ENCODE measurements around the gene SUCO.
"Not testable (repeated sequence)": the region's sequence is repeated elsewhere in the genome, so short reads cannot be mapped to it uniquely, and the experiment has no call there.

The SUCO gene

GRCh38 chr1:172566196-172566997 lies 33.4 kb downstream of the SUCO start:
- DNase-seq = no peak

DNA sequence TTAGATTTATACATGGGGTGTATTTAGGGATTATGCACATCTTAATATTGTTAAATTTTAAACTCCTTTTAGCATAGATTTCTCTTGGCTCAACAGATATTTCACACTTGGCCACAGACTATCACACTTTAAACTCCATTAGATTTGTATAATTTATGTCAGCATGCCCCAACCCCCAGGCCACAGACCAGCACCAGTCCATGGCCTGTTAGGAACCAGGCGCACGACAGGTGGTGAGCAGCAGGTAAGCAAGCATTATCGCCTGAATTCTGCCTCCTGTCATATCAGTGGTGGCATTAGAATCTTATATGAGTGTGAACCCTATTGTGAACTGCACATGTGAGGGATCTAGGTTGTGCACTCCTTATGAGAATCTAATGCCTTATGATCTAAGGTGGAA lies 34.8 kb downstream of the SUCO start:
- no peak for DNase-seq

- no peak for DNase-seq
Measured at GRCh38 chr1:172574080-172574479, 41.1 kb downstream of the SUCO start.

- DNase-seq = no peak
Measured at GRCh38 chr1:172578586-172578985, 45.6 kb downstream of the SUCO start.

GRCh38 chr1:172581273-172581672 lies 48.3 kb downstream of the SUCO start:
- no peak for DNase-seq

- no peak for DNase-seq
Measured at GRCh38 chr1:172581779-172582178, 48.8 kb downstream of the SUCO start.

GRCh38 chr1:172582889-172583288 lies 49.9 kb downstream of the SUCO start:
- DNase-seq = no peak

DNA sequence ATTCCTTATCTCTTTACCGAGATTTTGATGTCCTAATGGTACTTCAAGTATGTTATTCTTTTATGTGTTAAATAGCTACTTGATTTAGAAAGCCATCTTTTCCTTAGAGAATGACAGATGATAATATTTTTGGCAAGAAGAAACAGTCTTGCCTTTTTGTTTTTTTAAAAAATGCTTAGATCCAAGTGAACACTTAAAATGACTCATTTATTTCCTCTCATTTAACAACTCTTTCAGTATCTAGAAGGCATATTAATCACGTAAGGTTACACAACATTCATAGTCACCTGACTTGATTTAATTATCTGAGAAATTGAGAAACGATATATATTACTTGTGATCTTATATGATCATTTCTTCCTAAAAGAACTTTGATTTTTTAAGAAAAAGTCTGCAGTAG lies 52.4 kb downstream of the SUCO start:
- DNase-seq = no peak

DNA sequence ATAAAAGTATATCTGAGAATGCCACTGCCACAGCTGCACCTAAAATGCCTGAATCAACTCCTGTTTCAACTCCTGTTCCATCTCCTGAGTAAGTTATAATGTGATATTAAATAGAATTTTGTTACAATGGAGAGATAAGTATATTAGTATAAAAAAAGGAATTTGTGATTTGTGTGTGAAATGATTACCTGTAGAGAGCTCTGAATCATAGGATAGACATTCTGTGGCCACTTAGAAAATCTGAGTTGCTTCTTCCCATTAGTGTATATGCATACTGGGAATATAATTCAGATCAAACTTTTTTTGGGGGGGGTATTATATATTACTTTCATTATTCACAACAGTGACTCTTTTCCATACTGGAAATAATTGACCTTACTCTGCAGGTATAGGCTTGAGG lies 52.9 kb downstream of the SUCO start:
- no peak for DNase-seq

GRCh38 chr1:172588296-172589291 lies 55.6 kb downstream of the SUCO start:
- DNase-seq = no peak

GRCh38 chr1:172589553-172589952 lies 56.6 kb downstream of the SUCO start:
- DNase-seq = no peak

GRCh38 chr1:172591429-172591828 lies 58.5 kb downstream of the SUCO start:
- not testable (repeated sequence) for DNase-seq

- not testable (repeated sequence) for DNase-seq
Measured at GRCh38 chr1:172595066-172595465, 62.1 kb downstream of the SUCO start.

GRCh38 chr1:172596782-172597181 lies 63.8 kb downstream of the SUCO start:
- peak in 2 of 6 experiments; percentile 2 to 3 for DNase-seq

- no peak for DNase-seq
Measured at GRCh38 chr1:172599912-172600311, 67.0 kb downstream of the SUCO start.

DNA sequence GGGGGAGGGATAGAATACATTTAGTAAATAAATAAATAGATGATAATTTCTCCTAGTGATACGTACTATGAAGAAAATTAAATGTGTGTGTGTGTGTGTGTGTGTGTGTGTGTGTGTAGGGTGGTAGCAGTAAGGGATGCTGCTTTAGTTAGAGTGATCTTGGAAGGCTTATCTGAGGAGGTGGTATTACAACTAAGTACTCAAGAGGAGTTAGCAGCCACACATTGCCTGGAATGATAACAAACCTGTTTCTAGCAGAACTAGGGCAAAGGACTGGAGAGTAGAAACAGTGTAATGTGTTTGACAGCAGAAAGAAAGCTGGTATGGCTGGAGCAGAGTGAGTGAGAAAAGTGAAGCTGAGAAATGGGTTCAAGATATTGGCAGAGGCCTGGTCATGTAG lies 67.7 kb downstream of the SUCO start:
- DNase-seq = no peak

- no peak for DNase-seq
Measured at GRCh38 chr1:172601046-172601630, 68.2 kb downstream of the SUCO start.

- no peak for DNase-seq
Measured at GRCh38 chr1:172602706-172603105, 69.8 kb downstream of the SUCO start.

DNA sequence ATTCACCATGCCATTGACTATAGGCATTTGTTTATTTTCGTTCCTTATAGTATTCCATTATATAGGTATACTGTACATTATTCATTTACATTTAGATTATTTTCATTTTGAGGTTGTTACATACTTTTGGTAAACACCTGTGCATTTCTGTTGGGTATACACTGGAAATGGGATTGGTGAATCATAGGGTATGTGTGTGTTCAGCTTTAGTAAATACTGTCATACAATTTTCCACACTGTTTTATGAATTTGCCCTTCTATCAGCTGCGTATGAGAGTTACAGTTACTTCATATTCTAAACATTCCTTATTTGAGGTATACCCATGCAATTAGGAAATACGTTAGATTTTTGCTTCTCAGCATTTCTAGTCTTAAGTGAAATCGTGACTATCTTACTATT lies 70.9 kb downstream of the SUCO start:
- DNase-seq = no peak

DNA sequence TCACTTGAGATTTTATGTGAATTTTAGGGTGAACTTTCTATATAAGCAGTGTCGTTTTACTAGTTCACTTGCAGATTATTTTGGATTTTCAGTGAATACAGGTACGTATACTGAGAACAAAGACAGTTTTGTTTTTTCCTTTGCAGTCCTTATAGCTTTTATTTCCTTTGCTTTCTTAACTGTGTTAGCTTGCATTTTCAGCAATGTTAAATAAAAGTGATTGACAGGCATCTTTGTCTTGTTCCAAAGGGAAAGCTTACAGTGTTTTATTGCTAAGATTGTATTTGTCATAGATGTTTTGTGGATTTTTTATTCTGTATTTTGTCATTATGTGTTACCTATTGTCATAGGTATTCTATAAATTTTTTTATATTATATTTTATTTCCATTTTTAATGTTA lies 72.7 kb downstream of the SUCO start:
- DNase-seq = no peak

- DNase-seq = no peak
Measured at GRCh38 chr1:172607145-172607544, 74.2 kb downstream of the SUCO start.

DNA sequence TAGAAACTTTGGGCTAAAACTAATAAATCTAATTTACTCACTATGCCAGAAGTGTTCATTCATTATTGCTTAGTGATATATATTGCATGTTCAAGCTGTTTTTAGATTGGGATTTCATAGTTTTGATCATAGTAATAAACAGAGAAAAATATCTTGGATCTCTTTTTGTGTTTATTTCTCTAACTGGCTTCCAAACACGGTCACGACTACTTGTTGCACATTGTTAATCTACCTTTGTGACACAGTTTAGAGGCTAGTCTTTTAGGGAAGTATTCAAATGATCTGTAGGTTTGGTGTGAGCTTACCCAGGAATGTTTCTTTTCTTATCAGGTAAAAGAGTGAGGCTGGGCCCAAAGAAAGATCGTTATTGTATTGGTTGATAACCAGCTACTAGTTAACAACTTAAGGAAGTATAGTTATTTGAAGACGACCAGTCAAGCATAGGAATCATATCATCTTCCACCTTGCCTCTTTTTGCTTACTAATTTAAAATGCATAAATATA lies 75.2 kb downstream of the SUCO start:
- no peak for DNase-seq

GRCh38 chr1:172609528-172609927 lies 76.6 kb downstream of the SUCO start:
- peak in 3 of 6 experiments; percentile 15 to 42 (median 35) for DNase-seq

Measured in stimulated activated naive CD4-positive, alpha-beta T cell (primary cell).